BLaER1 treated with 17β-estradiol and CSF1 and Interleukin-3, amounts not matched to agents 10 nM and 100 nM (cell line): ENCODE data around the gene ARHGEF17.

Experiments
- H3K27ac ChIP-seq, 11 experiments: shearing (Covaris generic); formaldehyde crosslinking; 2 replicates each; pipeline ENCODE4 v1.8.1; 2022
- H3K27me3 ChIP-seq, 11 experiments: shearing (Covaris generic); formaldehyde crosslinking; 2 replicates each; pipeline ENCODE4 v1.8.1; 2022
- H3K36me3 ChIP-seq, 11 experiments: shearing (Covaris generic); formaldehyde crosslinking; 2 replicates each; pipeline ENCODE4 v1.8.1; 2022
- H3K4me1 ChIP-seq, 10 experiments: shearing (Covaris generic); formaldehyde crosslinking; 2 replicates each; pipeline ENCODE4 v1.8.1; 2022
- H3K4me2 ChIP-seq, 11 experiments: shearing (Covaris generic); formaldehyde crosslinking; 2 replicates each; pipeline ENCODE4 v1.8.1; 2022
- H3K4me3 ChIP-seq, 10 experiments: shearing (Covaris generic); formaldehyde crosslinking; 2 replicates each; pipeline ENCODE4 v1.8.1; 2022
- H3K9ac ChIP-seq, 11 experiments: shearing (Covaris generic); formaldehyde crosslinking; 2 replicates each; pipeline ENCODE4 v1.8.1; 2022
- H3K9me3 ChIP-seq, 11 experiments: shearing (Covaris generic); formaldehyde crosslinking; replicated peaks in 1 of 11; 2 replicates each; pipeline ENCODE4 v1.8.1; 2022
- H4K20me1 ChIP-seq, 11 experiments: shearing (Covaris generic); formaldehyde crosslinking; 2 replicates each; pipeline ENCODE4 v1.8.1; 2022
- Cebpa-rat ChIP-seq, 11 experiments: shearing (Covaris generic); IDR thresholded peaks; 2 replicates each; pipeline ENCODE4 v1.8.1; 2022

ARHGEF17 gene

GRCh38 chr11:73308003-73308960 is at the start of gene ARHGEF17:
Gene ARHGEF17, plus strand, starts transcription at chr11:73308276. Its CDS starts 363 bp downstream, at chr11:73308639.
- Histone ChIP-seq H4K20me1 (peaks cover 0 to 42% (median 10%) of the 10 kb centered on the region in 11 experiments; a peak in 9 of 22 replicates), H3K27ac (peak within 1 kb of the TSS; percentile 23 to 89 (median 85); a peak in 21 of 22 replicates), H3K4me2 (peak within 1 kb of the TSS; percentile 89 to 99 (median 98)), H3K27me3 (peaks cover 23 to 34% (median 31%) of the 10 kb centered on the region in 11 experiments), H3K9ac (peak within 1 kb of the TSS; percentile 67 to 84 (median 79); a peak in 21 of 22 replicates), H3K4me1 (peaks cover 35 to 72% (median 55%) of the 10 kb centered on the region in 10 experiments), H3K4me3 (peak within 1 kb of the TSS; percentile 64 to 79 (median 72)), H3K36me3 (no peaks in the 10 kb centered on the region), H3K9me3 (no peaks in the 10 kb centered on the region)
- no peak for TF ChIP-seq Cebpa-rat (IDR thresholded peaks at IDR 0.05)

GRCh38 chr11:73259406-73260126 is 48.5 kb upstream of the ARHGEF17 start:
- no peaks in the 10 kb centered on the region for H3K36me3 ChIP-seq
- no peak for TF ChIP-seq Cebpa-rat (IDR thresholded peaks at IDR 0.05)
- no peaks in the 10 kb centered on the region for H4K20me1 ChIP-seq
- H3K27me3 ChIP-seq = no peaks in the 10 kb centered on the region
- H3K9me3 ChIP-seq = no peaks in the 10 kb centered on the region
- no peak overlapping the region for H3K9ac ChIP-seq
- H3K4me1 ChIP-seq = peaks cover 0 to 7% (median 2%) of the 10 kb centered on the region in 10 experiments; a peak in 7 of 20 replicates
- no peak overlapping the region for H3K4me3 ChIP-seq
- H3K4me2 ChIP-seq = no peak overlapping the region
- no peak overlapping the region for H3K27ac ChIP-seq

GRCh38 chr11:73260127-73260457 is 48.0 kb upstream of the ARHGEF17 start:
- Histone ChIP-seq H3K27me3 (no peaks in the 10 kb centered on the region), H3K4me3 (no peak overlapping the region), H3K4me1 (peaks cover 0 to 7% (median 2%) of the 10 kb centered on the region in 10 experiments; a peak in 7 of 20 replicates), H3K9me3 (no peaks in the 10 kb centered on the region), H3K9ac (no peak overlapping the region), H3K4me2 (no peak overlapping the region), H3K36me3 (no peaks in the 10 kb centered on the region), H3K27ac (no peak overlapping the region), H4K20me1 (no peaks in the 10 kb centered on the region)
- TF ChIP-seq Cebpa-rat (IDR thresholded peaks at IDR 0.05) = no peak

GRCh38 chr11:73262851-73263495 is 45.1 kb upstream of the ARHGEF17 start:
- Histone ChIP-seq H3K4me3 (no peak overlapping the region), H3K4me2 (no peak overlapping the region; a peak in 1 of 22 replicates), H3K9me3 (no peaks in the 10 kb centered on the region), H3K27me3 (no peaks in the 10 kb centered on the region), H3K27ac (no peak overlapping the region), H3K4me1 (peaks cover 22 to 32% (median 28%) of the 10 kb centered on the region in 10 experiments), H3K36me3 (no peaks in the 10 kb centered on the region), H3K9ac (no peak overlapping the region), H4K20me1 (no peaks in the 10 kb centered on the region)
- TF ChIP-seq Cebpa-rat (IDR thresholded peaks at IDR 0.05) = no peak

GRCh38 chr11:73263640-73264039 is 44.4 kb upstream of the ARHGEF17 start:
- peaks cover 29 to 34% (median 32%) of the 10 kb centered on the region in 10 experiments for H3K4me1 ChIP-seq

GRCh38 chr11:73265278-73265810 is 42.7 kb upstream of the ARHGEF17 start:
- Histone ChIP-seq H3K4me3 (no peak overlapping the region), H3K27ac (no peak overlapping the region), H3K9me3 (no peaks in the 10 kb centered on the region), H4K20me1 (no peaks in the 10 kb centered on the region), H3K9ac (no peak overlapping the region), H3K36me3 (no peaks in the 10 kb centered on the region), H3K4me2 (peak overlapping the region in 9 of 11 experiments; percentile 13 to 78 (median 42); a peak in 17 of 22 replicates), H3K27me3 (no peaks in the 10 kb centered on the region), H3K4me1 (peaks cover 46 to 51% (median 48%) of the 10 kb centered on the region in 10 experiments)
- no peak for TF ChIP-seq Cebpa-rat (IDR thresholded peaks at IDR 0.05)

More at GRCh38 chr11:73263640-73264039, 44.4 kb upstream of the ARHGEF17 start:
- Histone ChIP-seq H3K4me3 (no peak overlapping the region), H3K27ac (no peak overlapping the region), H3K9me3 (no peaks in the 10 kb centered on the region), H3K36me3 (no peaks in the 10 kb centered on the region), H3K27me3 (no peaks in the 10 kb centered on the region), H4K20me1 (no peaks in the 10 kb centered on the region), H3K9ac (no peak overlapping the region), H3K4me2 (no peak overlapping the region)
- TF ChIP-seq Cebpa-rat (IDR thresholded peaks at IDR 0.05) = no peak

GRCh38 chr11:73265853-73266645 is 42.0 kb upstream of the ARHGEF17 start:
- H3K4me3 ChIP-seq = no peak overlapping the region
- H3K36me3 ChIP-seq = no peaks in the 10 kb centered on the region
- no peak for TF ChIP-seq Cebpa-rat (IDR thresholded peaks at IDR 0.05)
- no peaks in the 10 kb centered on the region for H3K27me3 ChIP-seq
- H4K20me1 ChIP-seq = no peaks in the 10 kb centered on the region
- H3K4me1 ChIP-seq = peaks cover 49 to 57% (median 52%) of the 10 kb centered on the region in 10 experiments
- no peak overlapping the region for H3K9ac ChIP-seq
- H3K9me3 ChIP-seq = no peaks in the 10 kb centered on the region
- no peak overlapping the region for H3K27ac ChIP-seq
- peak overlapping the region; percentile 13 to 88 (median 50); a peak in 20 of 22 replicates for H3K4me2 ChIP-seq

GRCh38 chr11:73266646-73267020 is 41.4 kb upstream of the ARHGEF17 start:
- Histone ChIP-seq H3K27me3 (no peaks in the 10 kb centered on the region), H3K4me2 (peak overlapping the region in 10 of 11 experiments; percentile 13 to 88 (median 56); a peak in 20 of 22 replicates), H3K4me3 (no peak overlapping the region), H3K36me3 (no peaks in the 10 kb centered on the region), H3K9me3 (no peaks in the 10 kb centered on the region), H4K20me1 (no peaks in the 10 kb centered on the region), H3K27ac (no peak overlapping the region), H3K9ac (no peak overlapping the region), H3K4me1 (peaks cover 50 to 62% (median 58%) of the 10 kb centered on the region in 10 experiments)
- TF ChIP-seq Cebpa-rat (IDR thresholded peaks at IDR 0.05) = no peak
